NOMO-1 treated with DMSO at 0.1 percent for 48 hours (cell line): ENCODE data around the gene TMBIM6.

Source experiments
- DNase-seq: peaks from one replicate; lab custom pipeline; 2025; ENCODE audit not compliant: unreplicated experiment; lab: John Stamatoyannopoulos, UW

Gene TMBIM6

DNA sequence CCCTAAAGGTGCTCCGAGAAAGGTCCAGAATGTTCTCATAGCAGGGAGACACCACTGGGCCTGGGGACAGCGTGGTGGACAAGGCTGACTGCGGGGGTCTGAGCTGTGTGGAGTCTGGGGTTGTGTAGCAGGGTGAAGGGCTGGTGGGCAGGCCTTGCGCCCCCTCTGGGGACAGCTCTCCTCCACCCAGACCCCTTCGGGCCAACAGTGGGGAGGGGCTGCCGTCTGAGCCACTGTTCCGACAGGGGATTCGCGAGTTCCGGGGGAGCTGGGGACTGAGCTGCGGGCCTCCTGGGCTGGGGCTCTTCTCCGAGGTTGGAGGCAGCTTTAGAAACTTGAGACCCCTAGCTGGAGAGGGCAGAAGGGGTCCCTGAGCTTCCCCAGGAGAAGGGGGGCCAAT, 54.8 kb downstream of the TMBIM6 start:
- DNase-seq = no peak

- no peak for DNase-seq
These were observed 55.5 kb downstream of the TMBIM6 start for GRCh38 chr12:49796606-49797448.

DNA sequence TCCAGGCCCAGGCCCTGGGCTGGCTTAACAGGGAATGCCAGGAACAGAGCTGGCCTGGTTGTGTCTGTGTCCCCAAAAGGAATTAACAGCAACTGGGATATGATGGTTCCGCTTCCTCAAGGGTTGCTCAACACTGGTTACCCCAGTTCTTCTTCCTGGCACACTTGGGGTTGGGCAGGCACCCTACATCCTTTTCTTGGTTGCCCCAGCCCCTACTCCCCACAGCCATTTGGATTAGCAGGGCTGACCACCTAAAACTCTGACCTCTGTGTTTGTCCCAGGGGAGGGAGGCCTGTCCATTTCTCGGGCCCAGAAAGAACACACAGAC, 56.1 kb downstream of the TMBIM6 start:
- no peak for DNase-seq

DNA sequence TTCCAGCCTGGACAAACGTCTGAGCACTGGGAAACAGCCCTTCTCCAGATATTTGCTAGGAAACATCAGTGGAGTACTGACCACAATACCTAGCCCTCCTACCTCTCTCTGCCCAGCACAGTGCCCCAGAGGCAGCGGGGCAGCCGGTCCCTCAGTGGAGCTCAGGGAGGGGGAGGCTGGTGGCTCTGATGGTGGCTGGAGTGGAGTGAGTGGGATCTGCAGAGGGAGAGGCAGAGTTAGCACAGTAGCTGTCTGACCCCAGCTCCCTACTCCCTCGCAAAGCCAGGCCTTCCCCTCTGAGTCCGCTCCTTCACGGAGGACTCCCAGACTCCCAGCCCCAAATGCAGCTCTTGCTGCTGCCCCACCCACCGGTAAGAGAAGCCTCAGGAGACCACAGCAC, 56.9 kb downstream of the TMBIM6 start:
- DNase-seq = no peak

DNA sequence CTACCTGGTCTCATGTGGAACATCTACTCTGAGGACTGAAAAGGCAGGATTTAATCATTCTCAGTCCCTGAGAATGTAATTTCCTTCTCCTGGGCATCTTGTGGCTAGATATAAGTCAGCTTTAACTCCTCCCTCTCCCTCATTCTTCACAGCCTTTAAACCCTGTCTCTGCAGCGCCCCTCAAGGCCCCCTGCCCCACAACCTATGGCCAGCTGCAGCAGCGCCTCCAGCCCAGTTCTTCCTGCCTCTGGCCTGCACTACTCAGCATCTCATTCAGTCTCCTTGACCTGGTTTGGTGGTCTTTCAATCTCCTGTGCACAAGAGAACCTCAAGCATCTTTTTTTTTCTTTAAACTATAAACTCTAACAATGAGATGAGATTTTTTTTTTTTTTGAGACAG, 57.6 kb downstream of the TMBIM6 start:
- no peak for DNase-seq

DNA sequence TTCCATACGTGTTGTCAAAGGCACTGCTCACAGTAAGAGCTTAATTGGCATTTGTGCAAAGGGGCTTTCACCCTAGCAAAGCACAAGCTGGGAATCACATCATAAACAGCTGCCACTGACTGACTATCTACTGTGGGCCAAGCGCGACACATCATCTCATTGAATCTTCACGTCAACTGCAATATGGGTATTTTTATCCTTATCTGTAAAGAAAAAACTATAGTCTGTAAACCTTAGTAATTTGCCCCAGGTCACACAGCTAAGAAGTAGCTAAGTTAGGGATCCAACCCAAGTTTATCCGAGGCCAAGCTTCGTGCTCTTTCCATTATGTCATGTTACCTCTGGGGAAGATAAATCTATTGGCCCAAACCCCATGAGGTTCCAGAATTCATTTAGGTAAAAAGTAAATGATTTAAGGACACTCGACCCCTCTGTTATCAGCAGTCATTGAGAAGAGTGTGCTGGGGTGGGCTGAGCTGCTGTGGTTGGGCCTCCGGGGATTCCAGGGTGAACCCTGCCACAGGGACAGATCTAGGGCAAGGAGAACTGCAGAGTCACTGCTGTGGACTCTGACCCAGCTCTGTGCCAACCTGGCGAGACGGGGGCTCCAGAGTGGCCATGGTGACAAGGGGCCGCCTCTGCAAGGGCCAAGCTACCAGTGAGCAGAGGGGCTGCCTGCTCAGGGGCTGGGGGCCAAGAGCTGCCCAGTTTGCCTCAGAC, 59.2 kb downstream of the TMBIM6 start:
- no peak for DNase-seq

DNA sequence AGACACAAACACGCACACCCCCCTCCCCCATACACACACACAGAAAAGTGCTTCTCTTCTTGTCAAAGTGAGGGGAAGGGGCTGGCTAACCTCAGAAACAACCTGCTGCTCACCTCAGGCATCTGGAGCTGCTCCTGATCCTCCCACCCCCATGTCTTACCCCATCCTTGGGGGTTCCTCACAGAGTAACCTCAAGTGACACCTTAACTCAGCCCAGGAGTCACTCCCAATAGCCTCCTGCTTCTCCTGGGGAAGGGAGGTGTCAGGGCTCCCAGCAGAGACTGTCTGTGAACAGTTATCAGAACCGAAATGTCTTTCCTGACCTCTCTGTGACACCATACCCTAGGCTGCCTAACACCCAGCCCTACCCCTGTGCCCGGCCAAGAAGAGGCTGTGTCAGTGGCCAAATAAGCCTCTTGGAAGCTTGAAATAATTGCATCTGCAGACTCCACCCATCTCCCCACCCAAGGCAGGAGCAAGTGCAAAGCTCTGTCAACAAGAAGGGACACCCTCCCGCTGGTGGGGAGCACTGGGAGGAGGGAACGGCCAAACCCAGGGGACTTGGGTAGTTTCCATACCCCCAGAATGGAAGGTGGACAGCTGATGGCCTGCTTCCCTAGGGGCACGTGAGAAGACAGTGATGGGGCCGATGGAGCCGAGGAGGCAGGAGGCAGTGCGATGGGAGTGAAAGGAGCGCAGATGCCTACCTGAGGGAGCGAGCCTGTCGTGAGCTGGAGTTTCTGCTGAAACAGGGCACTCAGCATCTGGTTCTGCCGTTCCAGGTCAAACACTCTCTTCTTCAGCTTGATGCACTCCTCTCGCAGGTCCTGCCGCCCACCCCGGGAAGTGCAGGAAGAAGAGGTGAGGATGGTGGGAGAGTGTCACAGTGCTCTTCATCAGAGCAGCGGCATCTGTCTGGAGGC, 60.0 kb downstream of the TMBIM6 start:
- no peak for DNase-seq

DNA sequence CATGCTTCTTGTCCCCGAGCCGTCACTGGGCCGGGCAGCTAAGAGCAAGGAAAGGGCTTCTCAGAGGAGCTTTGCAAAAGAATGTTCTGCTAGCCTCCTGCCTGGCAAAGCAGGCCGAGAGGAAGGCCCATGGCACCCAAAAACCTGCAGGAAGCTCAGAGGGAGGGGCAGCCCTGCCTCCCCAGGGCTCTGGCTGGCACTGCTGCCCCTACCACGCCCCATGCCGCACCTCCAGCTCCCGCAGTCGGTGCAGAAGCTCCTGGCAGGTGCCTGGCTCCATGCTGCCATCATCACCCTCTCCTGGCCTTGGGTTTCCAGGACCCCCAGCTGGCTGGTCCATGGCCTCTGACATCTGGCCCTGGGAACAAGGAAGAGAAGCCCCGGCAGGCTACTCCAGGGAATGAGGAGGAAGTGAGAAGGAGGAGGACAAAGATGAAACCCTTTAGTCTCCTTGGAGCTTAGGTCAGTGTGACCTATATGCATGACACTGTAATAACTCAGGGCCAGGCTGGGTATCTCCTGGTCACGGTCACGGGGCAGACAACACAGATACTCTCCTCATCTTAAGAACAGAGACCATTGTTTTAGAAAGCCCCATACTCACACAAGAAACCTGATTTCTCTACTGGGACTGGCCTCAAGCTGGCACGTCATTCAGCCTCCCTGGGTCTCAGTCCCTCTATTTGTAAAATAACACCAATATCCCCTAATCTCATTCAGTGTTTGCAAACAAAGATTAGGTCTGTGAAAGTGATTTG, 62.5 kb downstream of the TMBIM6 start:
- no peak for DNase-seq

- DNase-seq = no peak
These were observed 63.5 kb downstream of the TMBIM6 start for GRCh38 chr12:49804821-49805220.

- no peak for DNase-seq
These were observed 64.1 kb downstream of the TMBIM6 start for GRCh38 chr12:49805409-49805808.

DNA sequence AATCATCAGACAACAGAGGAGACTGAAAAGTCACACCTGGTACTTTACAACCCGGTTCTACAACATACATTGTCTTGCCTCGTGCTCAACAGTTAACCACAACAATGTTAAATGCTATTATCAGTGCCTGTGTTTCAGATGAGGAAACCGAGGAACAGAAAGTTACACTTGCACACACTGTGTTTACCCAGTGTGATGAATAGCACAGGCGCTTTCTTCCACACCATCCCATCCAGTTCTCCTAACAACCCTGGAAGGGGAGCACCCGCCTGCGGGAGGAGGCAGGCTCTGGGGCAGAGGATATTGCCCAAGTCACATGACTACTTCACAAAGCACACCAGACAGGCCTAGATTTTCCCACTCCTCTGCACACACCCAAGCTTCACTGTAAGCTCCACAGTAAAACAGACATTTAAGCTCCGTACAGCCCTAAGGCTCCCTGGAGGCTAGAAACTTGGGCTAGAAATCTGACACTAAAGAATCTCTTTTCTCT, 65.0 kb downstream of the TMBIM6 start:
- DNase-seq = no peak

- DNase-seq = no peak
These were observed 65.5 kb downstream of the TMBIM6 start for GRCh38 chr12:49806877-49807276.

GRCh38 chr12:49807991-49808580, 66.7 kb downstream of the TMBIM6 start:
- no peak for DNase-seq

DNA sequence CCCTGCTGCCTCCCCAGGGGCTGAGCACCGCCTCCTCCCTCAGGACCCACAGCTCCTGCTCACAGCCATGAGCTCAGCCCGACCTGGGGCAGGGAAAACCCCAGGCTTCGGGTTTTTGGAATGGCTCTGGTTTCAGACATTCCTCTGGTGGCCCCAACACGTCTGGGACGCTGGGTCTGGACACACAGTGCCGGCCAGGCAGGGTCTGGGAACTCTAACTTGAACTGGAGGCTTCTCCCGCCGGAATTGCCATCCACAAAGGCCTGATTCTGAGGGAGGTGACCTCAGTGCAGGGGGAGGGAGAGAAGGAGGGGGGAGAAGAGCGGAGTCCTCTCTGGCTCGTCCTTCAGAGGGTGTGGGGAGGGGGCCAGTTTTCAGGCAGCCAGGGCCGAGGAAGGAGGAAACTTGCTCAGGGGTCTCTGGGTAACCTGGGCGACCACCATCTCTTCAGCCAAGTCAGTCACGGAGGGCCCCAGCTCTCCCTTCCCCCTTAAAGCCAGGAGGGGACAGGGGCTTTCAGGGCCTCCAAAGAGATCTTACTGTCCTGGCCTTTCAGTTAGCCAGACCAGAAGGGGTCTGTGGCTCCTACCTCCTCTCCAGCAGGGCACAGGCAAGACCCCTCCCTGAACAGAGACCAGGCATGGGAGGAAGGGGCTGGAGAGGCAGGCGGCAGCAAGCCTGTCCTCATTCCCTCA, 67.5 kb downstream of the TMBIM6 start:
- DNase-seq = no peak

DNA sequence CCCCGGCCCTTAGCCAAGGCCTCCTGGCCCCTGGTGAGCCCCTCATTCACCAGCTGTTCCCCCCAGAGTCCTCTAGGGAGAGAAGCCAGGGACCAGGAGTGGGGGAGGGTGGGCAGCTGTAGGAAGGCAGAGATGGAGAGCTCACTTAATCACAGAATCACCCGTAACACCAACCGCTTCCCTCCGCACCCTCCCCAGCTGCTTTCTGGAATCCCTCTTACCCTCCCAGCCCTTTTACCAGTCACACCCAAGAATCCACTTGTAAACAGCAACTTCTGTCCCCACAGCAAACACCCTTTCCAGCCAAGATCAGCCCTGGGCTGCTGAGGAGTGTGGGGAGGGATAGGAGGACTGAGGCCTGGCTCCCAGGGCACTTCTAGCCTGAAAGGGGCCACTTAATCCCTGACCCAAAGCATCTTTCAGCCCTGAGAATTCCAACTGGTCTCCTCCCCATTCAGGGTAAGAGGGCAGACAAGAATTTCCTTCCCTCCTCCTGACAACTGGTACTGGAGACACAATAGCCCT, 68.1 kb downstream of the TMBIM6 start:
- DNase-seq = no peak

DNA sequence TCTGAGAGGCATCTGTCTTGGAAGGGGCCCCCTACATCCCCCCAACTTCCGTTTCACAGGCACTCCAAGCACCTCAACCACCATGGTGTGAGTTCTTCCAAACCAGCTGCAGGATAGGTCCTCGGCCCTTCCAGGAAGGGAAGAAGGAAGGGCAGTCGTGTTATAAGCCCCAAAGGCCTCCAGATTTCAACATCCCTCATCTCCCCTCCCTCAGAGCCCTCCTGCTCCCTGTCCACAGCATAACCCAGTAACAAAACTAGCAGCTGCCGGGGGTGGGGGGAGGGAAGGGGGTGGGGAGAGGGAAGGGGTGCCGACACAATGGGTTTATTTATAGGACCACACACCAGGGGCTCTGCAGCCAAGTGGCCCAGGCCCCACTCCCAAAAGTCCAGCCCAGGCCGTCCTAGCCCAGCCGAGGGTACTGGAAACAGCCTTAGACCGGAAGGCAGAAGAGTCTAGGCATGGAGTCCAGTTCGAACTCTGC, 68.6 kb downstream of the TMBIM6 start:
- DNase-seq = no peak

DNA sequence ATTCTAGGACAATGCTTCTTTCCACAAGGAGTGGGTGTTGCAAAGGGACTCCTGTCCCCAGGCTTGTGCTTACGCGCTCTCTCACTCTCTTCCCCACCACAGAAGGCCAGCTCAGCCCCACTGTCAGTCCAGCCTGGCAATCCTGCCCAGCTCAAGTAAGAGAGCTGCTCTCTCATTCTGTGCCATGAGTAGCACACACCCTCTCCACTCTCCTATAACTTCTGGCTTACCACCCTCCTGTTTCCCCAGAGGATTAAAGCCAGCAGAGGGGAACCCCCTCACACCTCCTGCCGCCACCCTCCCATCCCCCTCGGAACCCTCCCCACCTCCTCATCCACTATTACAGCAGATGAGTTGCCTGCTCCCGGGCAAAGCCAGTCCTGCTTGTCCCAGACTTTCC, 69.8 kb downstream of the TMBIM6 start:
- DNase-seq = no peak

GRCh38 chr12:49811961-49812401, 70.6 kb downstream of the TMBIM6 start:
- DNase-seq = peak; percentile 42

DNA sequence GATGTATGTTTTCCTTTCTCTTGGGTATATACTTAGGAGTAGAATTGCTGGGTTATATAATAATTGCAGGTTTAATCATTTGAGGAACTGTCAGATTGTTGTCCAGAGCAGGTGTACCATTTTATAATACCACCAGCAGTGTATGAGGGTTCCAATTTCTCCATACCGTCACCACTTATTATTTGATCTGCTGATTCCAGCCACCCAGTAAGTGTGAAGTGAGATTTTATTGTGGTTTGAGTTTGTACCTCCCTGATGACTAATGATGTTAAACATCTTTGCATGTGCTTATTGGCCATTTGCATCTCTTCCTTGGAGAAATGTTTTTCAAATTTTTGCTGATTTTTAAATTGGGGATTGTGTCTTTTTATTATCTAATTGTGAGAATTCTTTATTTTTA, 71.8 kb downstream of the TMBIM6 start:
- no peak for DNase-seq
